A673 (cell line): ENCODE results near the gene ATF3.

ENCODE experiments used
- EZH2 ChIP-seq: fragments of 200-600 bp; sonication (generic); IDR thresholded peaks from 2 replicates; pipeline ENCODE4 v1.6.1; 2017; ENCODE audit warnings: borderline replicate concordance, low read depth, mild to moderate bottlenecking, mixed read lengths, antibody characterized with exemption, low read length; ENCODE audit not compliant: poor library complexity, severe bottlenecking
- TF ChIP-seq, protein P1 (sequence below): fragments of 300-800, 200-600 bp; sonication (generic); conservative IDR thresholded peaks from 2 replicates; pipeline ENCODE4 v1.5.1; 2017; ENCODE audit warnings: low read depth, mild to moderate bottlenecking, antibody characterized with exemption, low read length, moderate library complexity, mixed read lengths

DNA sequence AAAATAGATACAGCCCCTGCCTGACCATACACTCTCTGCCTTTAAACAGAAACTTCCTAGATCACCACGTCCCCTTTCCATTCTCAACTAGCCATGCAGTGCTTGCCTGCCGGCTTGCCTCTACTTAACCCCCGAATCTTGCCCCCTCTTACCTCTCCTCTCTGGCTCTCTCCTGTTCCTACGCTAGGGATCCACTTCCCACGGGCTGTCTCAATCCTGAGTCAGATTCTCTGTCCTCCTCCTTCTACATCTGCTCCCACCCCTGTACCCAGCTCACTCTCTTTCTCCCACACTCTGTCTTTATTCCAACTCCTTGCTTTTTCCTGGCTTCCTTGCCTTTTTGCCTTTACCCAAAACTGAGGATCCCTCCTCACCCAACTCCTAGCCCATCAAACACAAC, 29.3 kb downstream of the ATF3 start:
- TF ChIP-seq, protein P1, sequence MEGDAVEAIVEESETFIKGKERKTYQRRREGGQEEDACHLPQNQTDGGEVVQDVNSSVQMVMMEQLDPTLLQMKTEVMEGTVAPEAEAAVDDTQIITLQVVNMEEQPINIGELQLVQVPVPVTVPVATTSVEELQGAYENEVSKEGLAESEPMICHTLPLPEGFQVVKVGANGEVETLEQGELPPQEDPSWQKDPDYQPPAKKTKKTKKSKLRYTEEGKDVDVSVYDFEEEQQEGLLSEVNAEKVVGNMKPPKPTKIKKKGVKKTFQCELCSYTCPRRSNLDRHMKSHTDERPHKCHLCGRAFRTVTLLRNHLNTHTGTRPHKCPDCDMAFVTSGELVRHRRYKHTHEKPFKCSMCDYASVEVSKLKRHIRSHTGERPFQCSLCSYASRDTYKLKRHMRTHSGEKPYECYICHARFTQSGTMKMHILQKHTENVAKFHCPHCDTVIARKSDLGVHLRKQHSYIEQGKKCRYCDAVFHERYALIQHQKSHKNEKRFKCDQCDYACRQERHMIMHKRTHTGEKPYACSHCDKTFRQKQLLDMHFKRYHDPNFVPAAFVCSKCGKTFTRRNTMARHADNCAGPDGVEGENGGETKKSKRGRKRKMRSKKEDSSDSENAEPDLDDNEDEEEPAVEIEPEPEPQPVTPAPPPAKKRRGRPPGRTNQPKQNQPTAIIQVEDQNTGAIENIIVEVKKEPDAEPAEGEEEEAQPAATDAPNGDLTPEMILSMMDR: no peak
- no peak for TF ChIP-seq EZH2
